ENCODE measurements around the gene TRERF1. TPM values are rescaled to one million over a fixed set of nuclear protein-coding genes. Genes with fewer than 3 reads are reported as not detected.

TRERF1 gene
- total RNA-seq, 1 donor from 2014 or later, result 12.8 TPM

DNA sequence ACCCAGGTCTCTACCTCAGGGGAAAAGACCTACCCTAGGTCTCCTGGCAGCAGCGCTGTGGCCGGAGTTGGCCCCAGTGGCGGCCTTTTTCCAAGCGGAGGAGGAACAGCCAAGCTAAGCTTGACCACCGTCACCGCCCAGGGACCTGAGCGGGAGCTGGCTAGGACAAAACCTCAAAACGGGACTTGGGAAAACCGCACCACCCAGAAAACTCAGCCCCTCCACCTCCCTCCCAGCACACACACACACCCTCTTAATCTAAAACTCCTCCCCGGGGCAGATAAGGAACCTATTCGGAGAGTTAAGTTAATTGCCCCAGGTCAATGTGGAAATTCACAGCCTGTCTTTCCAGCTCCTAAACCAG lies 2.7 kb upstream of the TRERF1 start:
- H3K4me3 Mint-ChIP-seq (ENCODE audit: unreplicated experiment), result peak overlapping the region; percentile 94
- peaks cover 11% of the 10 kb centered on the region for H3K27me3 Mint-ChIP-seq (ENCODE audit: unreplicated experiment)
- TF ChIP-seq, protein P1, sequence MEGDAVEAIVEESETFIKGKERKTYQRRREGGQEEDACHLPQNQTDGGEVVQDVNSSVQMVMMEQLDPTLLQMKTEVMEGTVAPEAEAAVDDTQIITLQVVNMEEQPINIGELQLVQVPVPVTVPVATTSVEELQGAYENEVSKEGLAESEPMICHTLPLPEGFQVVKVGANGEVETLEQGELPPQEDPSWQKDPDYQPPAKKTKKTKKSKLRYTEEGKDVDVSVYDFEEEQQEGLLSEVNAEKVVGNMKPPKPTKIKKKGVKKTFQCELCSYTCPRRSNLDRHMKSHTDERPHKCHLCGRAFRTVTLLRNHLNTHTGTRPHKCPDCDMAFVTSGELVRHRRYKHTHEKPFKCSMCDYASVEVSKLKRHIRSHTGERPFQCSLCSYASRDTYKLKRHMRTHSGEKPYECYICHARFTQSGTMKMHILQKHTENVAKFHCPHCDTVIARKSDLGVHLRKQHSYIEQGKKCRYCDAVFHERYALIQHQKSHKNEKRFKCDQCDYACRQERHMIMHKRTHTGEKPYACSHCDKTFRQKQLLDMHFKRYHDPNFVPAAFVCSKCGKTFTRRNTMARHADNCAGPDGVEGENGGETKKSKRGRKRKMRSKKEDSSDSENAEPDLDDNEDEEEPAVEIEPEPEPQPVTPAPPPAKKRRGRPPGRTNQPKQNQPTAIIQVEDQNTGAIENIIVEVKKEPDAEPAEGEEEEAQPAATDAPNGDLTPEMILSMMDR (IDR thresholded peaks at IDR 0.05; ENCODE audit: partially characterized antibody, unreplicated experiment), result no peak
- peaks cover 17% of the 10 kb centered on the region for H3K9me3 Mint-ChIP-seq (ENCODE audit: unreplicated experiment)
- peaks cover 19% of the 10 kb centered on the region for H3K4me1 Mint-ChIP-seq (ENCODE audit: low read depth, unreplicated experiment)
- no peaks in the 10 kb centered on the region for H3K36me3 Mint-ChIP-seq (ENCODE audit: unreplicated experiment)
- DNase-seq, result peak; percentile 66
- H3K27ac Mint-ChIP-seq (ENCODE audit: unreplicated experiment), result peak overlapping the region; percentile 95

DNA sequence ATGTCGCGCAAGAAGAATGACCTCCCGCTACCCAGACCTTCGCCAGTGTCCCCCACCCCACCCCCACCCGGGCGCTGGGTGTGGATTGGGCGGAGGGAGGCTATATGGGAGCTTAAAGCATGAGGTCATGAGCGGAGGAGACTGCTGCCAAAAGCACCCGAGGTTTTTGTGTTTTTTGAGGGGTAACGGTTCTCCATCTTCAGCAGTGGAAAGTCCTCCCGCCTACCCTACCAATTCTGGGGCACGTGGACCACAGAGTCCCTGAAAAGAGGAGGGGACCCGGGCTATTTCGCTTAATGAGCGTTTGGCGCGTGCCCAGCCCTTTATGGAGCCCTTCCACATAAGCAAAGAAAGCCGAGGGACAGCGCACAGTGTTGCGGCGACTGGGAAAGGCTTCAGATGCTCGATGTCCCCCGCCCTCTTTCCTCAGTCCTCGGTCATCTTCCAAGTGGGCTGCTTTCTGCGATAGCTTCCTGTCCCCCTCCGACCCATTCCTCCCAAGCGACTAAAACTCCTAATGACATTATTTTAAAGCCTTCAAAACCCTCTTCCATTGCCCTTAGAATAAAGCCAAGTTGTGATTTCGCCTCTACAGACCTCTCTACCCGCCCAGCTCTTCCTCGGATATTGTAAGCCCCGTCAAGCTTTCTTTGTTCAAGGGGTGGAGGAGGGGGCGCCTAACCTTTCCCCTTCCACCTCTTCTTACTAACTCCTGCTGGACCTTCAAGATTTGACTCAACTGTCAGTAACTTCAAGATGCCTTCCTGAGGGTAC lies 2.1 kb upstream of the TRERF1 start:
- DNase-seq, result peak; percentile 72
- Mint-ChIP-seq H3K36me3 (ENCODE audit: unreplicated experiment) (no peaks in the 10 kb centered on the region), H3K9me3 (ENCODE audit: unreplicated experiment) (peaks cover 17% of the 10 kb centered on the region), H3K27me3 (ENCODE audit: unreplicated experiment) (peaks cover 11% of the 10 kb centered on the region), H3K4me1 (ENCODE audit: low read depth, unreplicated experiment) (peaks cover 25% of the 10 kb centered on the region), H3K27ac (ENCODE audit: unreplicated experiment) (peak overlapping the region; percentile 95), H3K4me3 (ENCODE audit: unreplicated experiment) (peak overlapping the region; percentile 94)
- TF ChIP-seq, protein P1 (IDR thresholded peaks at IDR 0.05; ENCODE audit: partially characterized antibody, unreplicated experiment), result no peak

DNA sequence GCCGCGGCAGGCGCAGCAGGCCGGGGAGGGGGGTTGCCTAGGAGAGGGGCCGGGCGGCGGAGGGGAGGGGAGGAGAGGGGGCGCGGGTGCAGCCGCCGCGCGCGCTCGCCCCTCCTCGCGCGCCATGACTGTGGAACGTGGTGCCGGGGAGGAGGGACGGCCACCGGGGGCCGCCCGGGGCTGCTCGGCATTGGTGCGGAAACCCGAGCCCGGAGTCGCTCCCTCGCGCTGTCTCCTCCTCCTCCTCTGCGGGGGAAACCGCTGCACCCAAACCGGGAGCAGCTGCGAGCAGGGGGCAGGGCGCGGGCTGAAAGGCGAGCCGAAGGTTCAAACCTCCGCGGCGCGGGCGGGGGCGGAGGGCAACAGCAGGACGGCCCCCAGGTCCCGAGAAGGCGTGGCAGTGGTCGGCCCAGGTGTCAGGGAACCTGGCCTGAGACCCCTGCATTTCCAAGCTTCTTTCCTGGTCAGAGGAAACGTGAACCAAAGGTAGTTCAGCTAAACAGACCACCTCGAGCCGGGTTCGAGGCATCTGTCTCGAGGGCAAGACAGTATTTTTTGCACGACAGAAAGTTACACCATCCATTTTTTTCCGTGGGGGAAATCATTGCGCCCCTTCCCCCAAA lies 1.4 kb upstream of the TRERF1 start:
- peaks cover 11% of the 10 kb centered on the region for H3K27me3 Mint-ChIP-seq (ENCODE audit: unreplicated experiment)
- TF ChIP-seq, protein P1 (IDR thresholded peaks at IDR 0.05; ENCODE audit: partially characterized antibody, unreplicated experiment), result no peak
- H3K9me3 Mint-ChIP-seq (ENCODE audit: unreplicated experiment), result peaks cover 17% of the 10 kb centered on the region
- DNase-seq, result peak; percentile 92
- no peaks in the 10 kb centered on the region for H3K36me3 Mint-ChIP-seq (ENCODE audit: unreplicated experiment)
- H3K4me3 Mint-ChIP-seq (ENCODE audit: unreplicated experiment), result peak overlapping the region; percentile 94
- H3K27ac Mint-ChIP-seq (ENCODE audit: unreplicated experiment), result peak overlapping the region; percentile 95
- H3K4me1 Mint-ChIP-seq (ENCODE audit: low read depth, unreplicated experiment), result peaks cover 29% of the 10 kb centered on the region

DNA sequence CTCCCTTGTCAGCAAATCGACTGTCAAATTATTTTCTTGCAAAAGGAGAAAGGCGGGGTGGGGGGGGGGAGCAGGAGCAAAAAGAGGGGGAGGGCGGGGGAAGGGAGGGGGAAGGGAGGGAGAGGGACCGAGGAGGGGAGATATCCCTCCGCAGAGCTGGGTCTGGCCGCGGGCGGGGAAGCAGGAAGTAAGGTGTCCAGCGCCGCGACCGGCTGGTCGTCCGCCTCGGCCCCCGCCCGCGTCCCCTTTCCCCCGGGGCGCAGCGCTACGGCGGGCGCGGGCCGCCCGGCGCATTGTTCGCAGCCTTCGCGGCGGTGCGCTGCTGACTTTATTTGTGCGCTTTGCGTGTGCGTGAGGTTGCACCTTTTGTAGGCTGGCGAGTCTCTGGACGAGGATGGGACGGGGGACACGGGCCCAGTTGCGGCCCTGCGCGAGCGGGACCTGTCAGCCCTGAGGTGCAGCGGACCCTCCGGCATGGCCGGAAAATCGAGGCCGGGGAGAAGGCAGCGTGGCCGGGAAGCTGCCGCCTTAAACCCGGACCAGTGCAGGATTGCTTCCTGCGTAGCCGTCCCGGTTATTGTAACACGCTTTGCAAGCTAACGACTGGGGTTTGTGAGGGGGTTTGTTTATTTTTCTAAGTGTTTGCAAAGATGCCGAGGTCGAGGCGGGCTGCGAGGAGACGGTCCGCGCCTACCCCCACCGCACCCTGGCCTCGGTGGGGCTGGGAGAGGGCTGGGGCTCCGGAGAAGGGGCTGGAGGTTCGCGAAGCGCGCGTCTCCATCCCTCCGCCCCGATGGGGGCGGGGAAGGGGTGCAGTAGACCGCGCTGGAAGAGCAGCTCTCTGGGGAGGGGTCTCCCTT lies 675 bp upstream of the TRERF1 start:
- peaks cover 29% of the 10 kb centered on the region for H3K4me1 Mint-ChIP-seq (ENCODE audit: low read depth, unreplicated experiment)
- H3K27ac Mint-ChIP-seq (ENCODE audit: unreplicated experiment), result peak overlapping the region; percentile 95
- H3K27me3 Mint-ChIP-seq (ENCODE audit: unreplicated experiment), result peaks cover 11% of the 10 kb centered on the region
- peaks cover 17% of the 10 kb centered on the region for H3K9me3 Mint-ChIP-seq (ENCODE audit: unreplicated experiment)
- TF ChIP-seq, protein P1 (IDR thresholded peaks at IDR 0.05; ENCODE audit: partially characterized antibody, unreplicated experiment), result no peak
- no peaks in the 10 kb centered on the region for H3K36me3 Mint-ChIP-seq (ENCODE audit: unreplicated experiment)
- peak; percentile 87 for DNase-seq
- peak overlapping the region; percentile 100 for H3K4me3 Mint-ChIP-seq (ENCODE audit: unreplicated experiment)
